ENCODE data around the gene PRPSAP2.

GRCh38 chr17:18910326-18910725 is 52.4 kb downstream of the PRPSAP2 start:
- TF ChIP-seq CTCF (IDR thresholded peaks at IDR 0.05) (no peak), POLR2AphosphoS5 (IDR thresholded peaks at IDR 0.05) (no peak), EP300 (IDR thresholded peaks at IDR 0.05) (no peak), POLR2A (IDR thresholded peaks at IDR 0.05) (no peak)
